ENCODE measurements around the gene CACNG5.
A peak's percentile ranks its signal among the peaks of the same experiment; 100 is the strongest.
"Not testable (repeated sequence)": the region's sequence is repeated elsewhere in the genome, so short reads cannot be mapped to it uniquely, and the experiment has no call there.

Gene CACNG5

DNA sequence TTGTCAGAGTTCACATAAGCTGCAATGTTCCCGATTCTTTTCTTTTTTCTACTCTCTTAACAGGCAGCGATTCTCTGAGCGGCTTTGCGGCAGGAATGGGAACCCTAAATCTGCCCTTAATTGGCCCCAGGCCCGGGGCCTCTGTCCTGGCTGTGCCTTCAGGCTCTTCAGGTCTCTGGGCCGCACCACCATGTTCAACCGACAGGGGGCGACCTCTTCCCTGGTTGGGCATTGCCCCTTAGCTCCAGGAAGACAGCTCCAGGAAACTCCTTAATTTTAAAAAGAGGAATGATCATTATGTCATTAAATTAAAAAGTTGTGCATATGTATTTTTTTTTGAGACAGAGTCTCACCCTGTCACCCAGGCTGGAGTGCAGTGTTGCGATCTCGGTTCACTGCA lies 20.3 kb downstream of the CACNG5 start:
- peak in 1 of 2 donors; percentile 15 for DNase-seq

DNA sequence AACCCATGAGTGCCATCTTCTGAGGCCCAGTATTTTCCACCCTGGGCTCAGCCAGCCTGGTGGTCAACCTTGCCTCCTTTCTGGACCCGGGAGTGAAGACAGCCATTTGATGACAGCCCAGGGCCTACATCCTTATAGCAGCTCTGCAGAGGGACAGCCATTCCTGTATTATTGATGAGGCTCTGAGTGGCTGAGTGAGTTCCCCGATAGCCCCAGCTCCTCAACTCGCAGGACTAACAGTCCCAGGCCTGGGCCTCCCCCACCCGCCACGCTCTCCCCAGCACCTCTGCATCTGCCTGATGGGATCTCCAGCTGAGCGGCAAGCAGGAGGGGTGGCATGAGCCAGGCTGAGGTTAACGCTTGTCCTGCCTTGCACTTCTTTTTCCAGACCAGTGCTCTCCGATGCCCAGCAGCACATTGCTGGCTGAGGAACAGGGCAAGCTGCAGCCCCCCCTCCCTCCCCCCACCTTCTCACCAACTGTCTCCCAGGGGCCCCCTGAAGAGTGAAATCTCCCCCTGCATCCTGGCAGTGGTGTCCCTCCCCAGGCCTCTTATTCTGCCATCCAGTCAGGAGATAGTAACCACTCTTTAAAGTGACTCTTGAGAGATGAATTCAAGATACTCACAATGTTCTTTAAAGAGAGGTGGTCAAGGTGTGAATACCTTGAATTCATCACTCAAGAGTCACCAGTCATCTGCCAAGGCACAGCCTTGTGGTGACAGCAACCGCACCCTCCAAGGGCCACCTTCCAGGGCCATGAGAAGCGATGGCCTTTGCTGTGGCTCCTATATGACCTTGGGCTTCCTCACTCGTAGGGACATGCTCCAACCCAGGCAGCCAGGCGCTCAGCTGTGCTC lies 23.5 kb downstream of the CACNG5 start:
- no peak for DNase-seq

GRCh38 chr17:66859353-66859752 lies 24.4 kb downstream of the CACNG5 start:
- no peak for DNase-seq

DNA sequence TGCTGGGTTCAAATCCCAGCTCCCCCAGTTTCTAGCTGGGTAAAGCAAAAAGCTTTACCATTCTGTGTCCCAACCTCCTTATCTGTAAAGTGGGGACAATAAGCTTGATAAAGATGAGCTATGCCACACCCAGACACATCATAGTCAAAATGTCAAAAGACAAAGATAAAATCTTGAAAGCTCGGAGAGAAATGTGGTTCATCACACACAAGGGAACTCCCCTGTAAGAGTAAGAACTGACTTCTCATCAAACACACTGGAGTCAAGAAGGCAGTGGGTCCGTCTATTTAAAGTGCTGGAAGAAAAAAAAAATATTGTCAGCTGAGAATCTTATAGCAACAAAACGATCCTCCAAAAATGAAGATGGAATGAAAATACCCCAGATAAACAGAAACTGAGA lies 25.3 kb downstream of the CACNG5 start:
- DNase-seq: no peak

- DNase-seq: no peak
Measured at GRCh38 chr17:66863820-66864219, 28.9 kb downstream of the CACNG5 start.

GRCh38 chr17:66865151-66865550 lies 30.2 kb downstream of the CACNG5 start:
- DNase-seq: no peak

DNA sequence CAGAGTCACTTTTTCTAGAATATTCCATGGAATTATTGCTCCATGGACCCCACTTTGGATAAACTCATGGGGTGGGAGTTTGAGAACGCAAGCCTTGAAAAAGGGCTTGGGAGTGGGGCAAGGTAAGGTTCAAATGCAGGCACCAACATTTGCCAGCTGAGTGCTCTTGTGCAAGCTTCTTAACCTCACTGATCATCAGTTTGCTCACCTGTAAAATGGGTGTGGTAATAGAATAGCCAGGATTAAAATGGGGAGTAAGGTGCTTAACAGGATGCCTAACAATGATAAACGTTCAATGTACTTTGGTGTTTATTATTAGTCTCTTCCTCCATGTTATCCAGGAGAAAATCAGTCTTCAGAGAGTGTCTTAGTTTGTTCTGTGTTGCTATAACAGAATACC lies 39.0 kb downstream of the CACNG5 start:
- DNase-seq: no peak

DNA sequence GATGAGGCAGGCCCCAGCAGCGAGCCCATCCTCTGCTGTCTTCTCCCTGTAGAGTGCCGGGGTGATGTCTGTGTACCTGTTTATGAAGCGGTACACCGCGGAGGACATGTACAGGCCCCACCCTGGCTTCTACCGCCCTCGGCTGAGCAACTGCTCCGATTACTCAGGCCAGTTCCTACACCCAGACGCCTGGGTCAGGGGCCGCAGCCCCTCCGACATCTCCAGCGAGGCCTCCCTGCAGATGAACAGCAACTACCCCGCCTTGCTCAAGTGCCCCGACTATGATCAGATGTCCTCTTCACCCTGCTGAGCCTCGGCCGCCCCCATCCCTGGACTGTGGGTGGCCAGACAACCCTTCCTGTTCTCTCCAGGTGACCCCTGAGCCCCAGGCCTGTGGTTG lies 50.0 kb downstream of the CACNG5 start:
- DNase-seq: no peak

GRCh38 chr17:66885417-66885816 lies 50.5 kb downstream of the CACNG5 start:
- DNase-seq: no peak

DNA sequence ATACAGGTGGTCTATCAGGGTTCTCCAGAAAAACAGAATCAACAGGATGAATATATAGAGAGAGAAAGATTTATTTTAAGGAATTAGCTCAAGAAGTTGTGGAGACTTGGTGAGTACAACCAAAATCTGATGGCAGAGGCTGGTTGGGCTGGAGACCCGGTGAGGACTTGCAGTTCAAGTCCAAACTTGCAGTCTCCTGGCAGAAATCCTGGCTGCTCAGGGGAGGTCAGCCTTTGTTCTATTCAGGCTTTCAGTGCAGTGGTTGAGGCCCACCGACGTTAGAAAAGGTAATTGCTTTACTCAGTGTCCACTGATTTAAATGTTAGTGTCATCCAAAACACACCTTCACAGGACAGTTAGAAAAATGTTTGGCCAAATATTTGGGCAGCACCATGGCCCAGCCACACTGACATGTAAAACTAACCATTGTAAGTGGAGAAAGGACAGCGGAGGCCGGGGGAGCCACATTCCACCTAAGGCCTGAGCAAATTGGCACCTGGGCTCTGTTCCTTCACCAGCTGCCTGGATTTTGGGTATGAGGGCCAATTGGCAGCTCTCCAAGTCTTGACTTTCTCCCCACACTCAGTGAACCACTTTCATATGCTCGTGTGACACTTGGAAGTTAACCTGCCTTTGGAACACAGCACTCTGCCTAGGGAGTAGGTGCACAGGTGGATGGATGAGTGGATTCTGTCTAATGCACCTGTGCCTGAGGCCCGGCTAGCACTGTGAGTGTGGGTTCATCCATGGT lies 54.7 kb downstream of the CACNG5 start:
- no peak for DNase-seq

GRCh38 chr17:66892246-66892645 lies 57.3 kb downstream of the CACNG5 start:
- DNase-seq: no peak

GRCh38 chr17:66893382-66893781 lies 58.5 kb downstream of the CACNG5 start:
- DNase-seq: no peak

DNA sequence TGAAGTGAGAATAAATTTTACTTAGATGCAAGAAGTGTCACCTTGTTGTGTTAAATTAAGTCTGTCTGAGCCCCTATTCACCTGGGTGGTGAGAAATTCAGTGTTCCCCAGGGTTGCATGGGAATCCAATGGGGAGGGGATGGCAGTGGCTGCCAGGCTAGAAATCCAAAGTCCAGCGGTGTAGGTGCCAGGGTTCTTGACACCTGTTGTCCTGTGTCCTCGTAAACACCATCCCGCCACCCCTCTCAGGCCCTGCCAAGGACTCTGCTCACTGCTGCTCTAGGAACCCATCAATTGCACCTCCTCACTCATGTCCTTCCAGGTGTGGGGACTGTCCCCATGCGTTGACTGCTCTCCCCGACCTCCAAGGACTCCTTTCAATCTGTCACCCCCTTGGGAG lies 58.9 kb downstream of the CACNG5 start:
- DNase-seq: no peak

GRCh38 chr17:66897141-66897540 lies 62.2 kb downstream of the CACNG5 start:
- no peak for DNase-seq

GRCh38 chr17:66898536-66898935 lies 63.6 kb downstream of the CACNG5 start:
- DNase-seq: no peak

DNA sequence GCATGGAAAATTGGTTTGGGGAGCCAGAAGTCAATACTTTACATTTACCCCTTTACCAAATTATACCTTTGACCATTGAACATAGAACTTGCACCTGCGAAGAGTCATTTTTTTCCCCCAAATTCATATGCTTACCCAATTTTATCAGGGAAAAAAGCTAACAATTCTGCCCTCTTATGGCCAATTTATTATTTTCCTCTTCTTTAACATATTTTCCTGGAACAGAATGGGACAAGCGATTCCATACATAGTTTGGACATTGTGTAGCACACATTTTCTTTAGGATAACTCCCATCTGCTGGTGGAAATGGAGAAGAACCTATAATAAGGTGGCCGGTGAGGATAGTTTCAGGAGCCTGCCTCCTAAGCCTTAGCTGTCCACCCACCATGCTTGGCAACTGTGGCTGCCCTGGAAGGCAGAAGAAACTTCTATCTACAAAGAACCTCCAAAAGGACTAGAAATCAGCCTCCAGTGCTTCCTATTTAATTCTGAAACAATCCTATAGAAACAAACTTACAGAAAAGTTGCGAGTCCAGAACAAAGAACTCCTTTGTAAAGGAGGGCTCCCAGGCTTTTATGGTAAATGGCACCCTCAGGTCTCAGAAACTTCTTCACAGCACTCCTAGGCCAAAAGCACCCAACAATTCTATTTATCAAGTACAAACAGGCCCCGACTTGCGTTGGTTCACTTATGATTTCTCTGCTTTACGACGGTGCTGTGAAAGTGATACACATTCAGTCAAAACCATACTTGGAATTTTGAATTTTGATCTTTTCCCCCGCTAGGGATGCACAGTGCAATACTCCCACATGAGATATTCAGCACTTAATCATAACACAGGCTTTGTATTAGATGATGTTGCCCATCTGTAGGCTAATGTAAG lies 65.5 kb downstream of the CACNG5 start:
- no peak for DNase-seq

DNA sequence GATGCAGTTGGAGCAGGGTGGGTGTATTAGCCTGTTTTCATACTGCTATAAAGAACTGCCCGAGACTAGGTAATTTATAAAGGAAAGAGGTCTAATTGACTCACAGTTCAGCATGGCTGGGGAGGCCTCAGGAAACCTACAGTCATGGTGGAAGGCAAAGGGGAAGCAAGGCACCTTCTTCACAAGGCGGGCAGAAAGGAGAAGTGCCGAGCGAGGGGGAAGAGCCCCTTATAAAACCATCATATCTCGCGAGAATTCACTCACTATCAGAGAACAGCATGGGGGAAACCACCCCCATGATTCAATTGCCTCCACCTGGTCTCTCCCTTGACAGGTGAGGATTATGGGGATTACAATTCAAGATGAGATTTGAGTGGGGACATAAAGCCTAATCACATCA lies 68.4 kb downstream of the CACNG5 start:
- not testable (repeated sequence) for DNase-seq

DNA sequence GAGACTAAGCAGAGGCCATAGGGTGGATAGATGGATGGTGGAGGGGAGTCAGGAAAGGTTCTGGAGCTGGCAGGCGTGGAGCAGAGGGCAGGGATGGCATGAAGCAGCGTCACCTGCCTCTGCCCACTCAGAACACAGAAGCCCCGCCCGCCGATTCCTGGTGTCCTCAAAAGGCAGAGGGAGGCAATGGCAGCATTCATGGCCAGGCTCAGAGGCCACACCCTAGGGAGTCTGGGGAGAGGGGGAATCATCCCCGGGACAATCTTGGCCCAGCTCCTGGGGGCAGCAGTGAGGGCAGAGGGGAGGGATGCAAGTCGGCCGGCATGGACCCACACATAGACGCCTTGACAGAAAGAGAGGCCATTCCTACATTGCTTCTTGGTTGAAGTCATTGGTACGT lies 68.9 kb downstream of the CACNG5 start:
- no peak for DNase-seq

- no peak for DNase-seq
Measured at GRCh38 chr17:66904760-66905624, 70.1 kb downstream of the CACNG5 start.

DNA sequence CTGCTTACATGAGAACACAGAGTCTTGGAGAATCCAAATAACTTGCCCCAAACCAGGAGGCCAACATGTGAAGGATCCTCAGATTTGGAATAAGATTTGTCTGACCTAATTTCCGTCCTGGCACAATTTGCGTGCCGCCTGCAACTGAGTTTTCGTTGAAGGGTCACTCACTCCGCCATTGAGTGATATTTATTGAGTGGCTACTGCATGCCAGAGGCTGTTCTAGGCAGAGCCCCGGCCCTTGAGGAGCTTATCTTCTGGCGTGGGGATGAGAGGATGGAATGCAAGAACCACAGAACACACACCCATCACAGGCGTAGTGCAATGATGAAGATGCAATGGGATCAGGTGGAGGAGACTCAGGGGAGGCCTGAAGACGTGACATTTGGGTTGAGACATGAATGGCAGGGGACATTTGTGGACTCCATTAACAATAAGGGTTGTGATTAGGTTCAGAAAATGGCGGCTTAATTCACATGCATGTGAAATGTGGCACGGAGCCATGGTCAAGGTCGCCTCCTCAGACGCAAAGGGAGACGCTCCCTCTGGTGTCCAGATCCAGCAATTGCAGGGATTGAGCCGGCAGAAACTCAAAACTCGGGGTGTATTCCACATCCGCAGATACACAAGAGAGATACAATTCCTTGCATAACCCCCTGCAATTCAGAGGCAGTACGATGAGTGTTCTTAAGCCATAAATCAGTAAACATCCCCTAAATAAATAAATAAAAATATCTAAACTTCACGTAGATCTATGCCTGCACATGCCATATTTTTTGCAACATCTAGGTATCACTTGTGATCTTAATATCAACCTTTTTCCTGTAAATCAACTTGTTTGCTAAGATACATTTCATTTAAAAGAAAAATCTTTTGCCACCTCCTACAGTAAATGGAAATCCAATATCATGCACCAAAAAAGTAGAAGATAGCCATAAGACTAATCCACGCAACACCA lies 71.7 kb downstream of the CACNG5 start:
- peak; percentile 58 to 59 for DNase-seq

DNA sequence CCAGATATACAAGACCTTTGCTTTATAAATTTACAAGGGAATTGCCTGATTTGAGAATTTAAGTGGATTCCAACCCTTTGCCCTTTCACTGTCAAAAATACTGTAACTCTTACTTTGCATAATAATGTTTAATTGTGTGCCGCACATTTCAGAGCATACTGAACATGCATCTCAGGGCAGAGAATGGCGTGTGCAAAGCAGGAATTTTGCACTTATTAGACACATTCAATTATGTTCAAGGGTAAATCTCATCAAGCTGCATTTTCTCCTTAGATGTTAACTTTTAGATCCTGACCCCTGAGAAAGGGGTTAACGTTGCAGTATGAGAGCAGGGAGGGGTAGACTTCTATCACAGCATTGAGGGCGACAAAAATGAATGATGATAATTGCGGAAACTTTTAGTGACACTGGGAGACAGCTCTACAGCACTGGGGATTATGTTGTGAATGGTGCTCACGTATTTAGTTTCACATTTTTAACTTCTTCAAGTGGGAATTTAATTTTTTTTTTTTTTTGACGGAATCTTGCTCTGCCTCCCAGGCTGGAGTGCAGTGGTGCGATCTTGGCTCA lies 75.0 kb downstream of the CACNG5 start:
- no peak for DNase-seq

Measured in CD4-positive, alpha-beta T cell treated with Interleukin-1 beta for 1 hour (primary cell).